ENCODE measurements around the gene PCDHGC3. TPM values are rescaled to one million over a fixed set of nuclear protein-coding genes. Genes with fewer than 3 reads are reported as not detected.

PCDHGC3 gene
- total RNA-seq, 1 donor from 2014 or later, result 10.9 TPM

DNA sequence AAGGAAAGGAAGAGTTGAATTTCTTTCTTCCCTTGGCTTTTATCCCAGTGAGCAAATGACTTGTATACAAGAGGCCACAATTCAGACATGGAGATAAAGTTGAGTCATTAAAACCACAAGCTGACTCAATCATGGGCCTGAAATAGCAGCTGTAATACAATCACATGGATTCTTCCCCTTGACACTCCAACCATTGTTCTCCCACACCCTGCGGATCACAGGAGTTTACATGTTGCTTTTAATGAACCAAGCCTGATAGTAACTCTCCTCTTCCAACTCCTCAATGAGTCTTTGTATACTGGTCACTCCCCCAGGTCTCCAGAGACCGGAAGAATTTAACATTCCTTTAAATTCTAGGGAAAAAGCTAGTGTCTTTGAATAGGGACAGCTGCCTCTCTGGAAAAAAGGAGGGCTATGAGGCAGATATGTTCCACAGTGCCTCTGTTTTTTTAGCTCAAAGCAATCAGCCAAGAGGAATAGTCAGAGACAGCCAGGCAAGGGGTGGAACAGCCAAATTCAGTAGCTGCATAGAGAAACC lies 45.5 kb downstream of the PCDHGC3 start:
- peak; percentile 95 to 99 for DNase-seq (ENCODE audit: low read depth in 2 of 2)

GRCh38 chr5:141522301-141522700 lies 46.5 kb downstream of the PCDHGC3 start:
- peak; percentile 71 to 83 for DNase-seq (ENCODE audit: low read depth in 2 of 2)

GRCh38 chr5:141523991-141524390 lies 48.2 kb downstream of the PCDHGC3 start:
- no peak for DNase-seq (ENCODE audit: low read depth in 2 of 2)

GRCh38 chr5:141524604-141525597 lies 49.1 kb downstream of the PCDHGC3 start:
- peak; percentile 92 to 96 for DNase-seq (ENCODE audit: low read depth in 2 of 2)

DNA sequence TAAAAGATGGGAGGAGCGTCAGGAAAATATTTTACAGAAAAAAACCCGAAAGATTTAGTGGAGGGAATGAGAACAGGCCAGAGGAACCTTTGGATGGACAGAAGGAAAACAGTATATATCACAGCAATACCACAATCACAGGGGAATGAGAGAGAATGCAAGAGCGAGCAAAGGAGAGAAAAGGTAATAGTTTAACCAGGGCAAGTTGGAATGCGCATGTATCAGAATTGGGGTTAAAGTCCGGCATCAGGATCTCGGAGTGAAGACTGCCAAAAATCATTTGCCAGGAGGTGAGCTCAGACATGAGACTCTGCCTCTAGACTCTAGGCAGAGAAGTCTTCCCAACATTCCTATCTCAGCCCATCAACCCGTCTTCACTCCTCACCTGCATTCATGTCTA lies 49.9 kb downstream of the PCDHGC3 start:
- no peak for DNase-seq (ENCODE audit: low read depth in 2 of 2)

GRCh38 chr5:141527426-141527825 lies 51.7 kb downstream of the PCDHGC3 start:
- no peak for DNase-seq (ENCODE audit: low read depth in 2 of 2)

Other genes with a start within 250 kb of the PCDHGC3 start
- 0.44 and 1.4 TPM in 2 replicates for gene PCDHB15, start 230.6 kb upstream of the PCDHGC3 start, total RNA-seq
- gene SLC25A2, start 171.9 kb upstream of the PCDHGC3 start, total RNA-seq, result under 0.01 and 0.20 TPM in 2 replicates
- 56.7 and 63.5 TPM in 2 replicates for gene TAF7, start 155.2 kb upstream of the PCDHGC3 start, total RNA-seq
- 0.40 and 0.44 TPM in 2 replicates for gene PCDHGA1, start 145.5 kb upstream of the PCDHGC3 start, total RNA-seq
- gene PCDHGA2, start 137.2 kb upstream of the PCDHGC3 start, total RNA-seq, result 0.65 and 0.79 TPM in 2 replicates
- gene PCDHGA3, start 132.1 kb upstream of the PCDHGC3 start, total RNA-seq, result 0.40 and 0.44 TPM in 2 replicates
- gene PCDHGB1, start 125.9 kb upstream of the PCDHGC3 start, total RNA-seq, result 0.87 and 1.6 TPM in 2 replicates
- 2.0 TPM in 2 replicates for gene PCDHGA4, start 120.9 kb upstream of the PCDHGC3 start, total RNA-seq
- 1.3 and 1.4 TPM in 2 replicates for gene PCDHGB2, start 116.0 kb upstream of the PCDHGC3 start, total RNA-seq
- gene PCDHGA5, start 111.8 kb upstream of the PCDHGC3 start, total RNA-seq, result 0.44 and 0.60 TPM in 2 replicates
- gene PCDHGB3, start 105.7 kb upstream of the PCDHGC3 start, total RNA-seq, result 2.0 and 3.8 TPM in 2 replicates
- 1.7 and 2.4 TPM in 2 replicates for gene PCDHGA6, start 102.1 kb upstream of the PCDHGC3 start, total RNA-seq
- gene PCDHGA7, start 93.2 kb upstream of the PCDHGC3 start, total RNA-seq, result 0.65 and 0.99 TPM in 2 replicates
- gene PCDHGB4, start 88.3 kb upstream of the PCDHGC3 start, total RNA-seq, result 8.3 and 10.1 TPM in 2 replicates
- 1.1 and 1.2 TPM in 2 replicates for gene PCDHGA8, start 83.3 kb upstream of the PCDHGC3 start, total RNA-seq
- gene PCDHGB5, start 78.0 kb upstream of the PCDHGC3 start, total RNA-seq, result 7.4 and 9.5 TPM in 2 replicates
- 0.87 and 2.2 TPM in 2 replicates for gene PCDHGA9, start 73.2 kb upstream of the PCDHGC3 start, total RNA-seq
- gene PCDHGB6, start 67.9 kb upstream of the PCDHGC3 start, total RNA-seq, result 1.3 and 2.4 TPM in 2 replicates
- gene PCDHGA10, start 63.0 kb upstream of the PCDHGC3 start, total RNA-seq, result 2.6 and 5.0 TPM in 2 replicates
- 4.1 and 6.2 TPM in 2 replicates for gene PCDHGB7, start 58.3 kb upstream of the PCDHGC3 start, total RNA-seq
- gene PCDHGA11, start 54.9 kb upstream of the PCDHGC3 start, total RNA-seq, result 4.1 and 4.4 TPM in 2 replicates
- 1.8 and 2.8 TPM in 2 replicates for gene PCDHGA12, start 45.5 kb upstream of the PCDHGC3 start, total RNA-seq
- 0.65 and 0.79 TPM in 2 replicates for gene PCDHGC4, start 9.1 kb downstream of the PCDHGC3 start, total RNA-seq
- gene PCDHGC5, start 13.1 kb downstream of the PCDHGC3 start, total RNA-seq, result under 0.01 and 0.40 TPM in 2 replicates
- 28.8 and 29.6 TPM in 2 replicates for gene DIAPH1, start 143.0 kb downstream of the PCDHGC3 start, total RNA-seq
- gene HDAC3, start 160.9 kb downstream of the PCDHGC3 start, total RNA-seq, result 45.0 and 48.2 TPM in 2 replicates
- 5.6 and 6.1 TPM in 2 replicates for gene RELL2, start 161.0 kb downstream of the PCDHGC3 start, total RNA-seq
- gene FCHSD1, start 175.5 kb downstream of the PCDHGC3 start, total RNA-seq, result 9.3 and 10.5 TPM in 2 replicates
- 22.4 and 30.8 TPM in 2 replicates for gene ARAP3, start 206.3 kb downstream of the PCDHGC3 start, total RNA-seq

Data from lung microvascular endothelial cell (primary cell).